GM12891 (cell line): ENCODE measurements around the gene NABP1.
A peak's percentile ranks its signal among the peaks of the same experiment; 100 is the strongest.

Experiments
- PAX5 ChIP-seq: IDR thresholded peaks from 2 replicates; pipeline ENCODE4 v1.6.1; 2011; ENCODE audit warnings: low read length, moderate library complexity, mild to moderate bottlenecking; ENCODE audit not compliant: insufficient read depth, severe bottlenecking
- POLR2A ChIP-seq: IDR thresholded peaks from 2 replicates; pipeline ENCODE4 v1.6.1; 2011; ENCODE audit warnings: low read depth, low read length, control low read depth
- POLR2AphosphoS5 ChIP-seq: IDR thresholded peaks from 2 replicates; pipeline ENCODE4 v1.6.1; 2011; ENCODE audit warnings: low read depth, low read length, control low read depth
- POU2F2 ChIP-seq: IDR thresholded peaks from 2 replicates; pipeline ENCODE4 v1.6.1; 2011; ENCODE audit warnings: low read depth, mild to moderate bottlenecking, control low read depth, low read length, moderate library complexity
- TAF1 ChIP-seq: IDR thresholded peaks from 2 replicates; pipeline ENCODE4 v1.6.1; 2011; ENCODE audit warnings: low read depth, low read length, control low read depth

DNA sequence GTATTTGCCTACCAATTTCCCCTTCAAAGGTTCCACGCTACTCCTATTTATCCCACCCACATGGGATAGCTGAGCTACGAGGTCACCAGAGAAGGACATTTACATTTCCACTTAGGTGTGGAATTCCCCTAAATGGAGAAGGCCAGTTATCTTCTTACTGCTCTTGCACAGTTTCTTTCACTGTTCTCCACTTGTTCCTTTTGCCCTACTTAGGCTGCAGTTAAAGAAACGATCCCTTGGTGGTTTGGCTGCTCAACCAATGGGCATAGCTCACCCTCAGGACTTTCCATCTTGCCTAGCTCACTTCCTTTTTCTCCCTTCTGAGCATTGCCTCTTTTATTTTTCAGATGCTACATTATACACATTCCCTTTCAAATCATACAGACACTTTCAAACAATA, 11.2 kb upstream of the NABP1 start:
- TF ChIP-seq POLR2A, result no peak
- TF ChIP-seq POLR2AphosphoS5, result no peak
- TF ChIP-seq PAX5, result no peak
- TF ChIP-seq TAF1, result no peak
- TF ChIP-seq POU2F2, result 0 out of 2 replicates have a peak, but pooled peaks have one; percentile 57
